ENCODE results near the gene TMEM79. TPM values are rescaled to one million over a fixed set of nuclear protein-coding genes. Genes with fewer than 3 reads are reported as not detected.

TMEM79 gene
- total and polyA plus RNA-seq, 2 of the 4 experiments (the other 2 are of a cell fraction), result 0.54 to 3.3 TPM

- Histone ChIP-seq H3K27ac (ENCODE audit: insufficient read depth, low read length) (no peak overlapping the region), H2AFZ (replicated peaks; ENCODE audit: low read length, poor library complexity) (no peak overlapping the region), H4K8ac (ENCODE audit: low read depth in 2 of 2, low read length in 2 of 2) (no peak overlapping the region), H3K4me2 (ENCODE audit: low read depth, low read length) (no peak overlapping the region), H2BK20ac (ENCODE audit: low read depth, low read length) (no peak overlapping the region), H2BK15ac (ENCODE audit: low read depth, low read length) (no peak overlapping the region), H3K18ac (ENCODE audit: low read depth, low read length) (no peak overlapping the region), H3K4ac (ENCODE audit: low read depth, low read length) (no peak overlapping the region), H4K5ac (ENCODE audit: low read depth, low read length) (no peak overlapping the region), H4K91ac (ENCODE audit: insufficient read depth, low read depth, low read length) (no peak overlapping the region), H3K36me3 (ENCODE audit: control insufficient read depth, insufficient read depth, low read length) (peaks cover 32% of the 10 kb centered on the region), H2BK5ac (ENCODE audit: low read depth, low read length, poor library complexity, severe bottlenecking) (no peak overlapping the region), H2AK5ac (ENCODE audit: low read depth, low read length) (no peak overlapping the region), H3K4me3 (ENCODE audit: insufficient read depth, low read depth, low read length) (no peak overlapping the region), H3K23ac (ENCODE audit: low read depth, low read length) (0 out of 2 replicates have a peak overlapping the region, but pooled peaks have one; percentile 10), H3K4me1 (ENCODE audit: control insufficient read depth, insufficient read depth, low read length) (peaks cover 2% of the 10 kb centered on the region; the same call in 1 of the 2 replicates), H2BK120ac (ENCODE audit: low read depth, low read length) (no peak overlapping the region), H3K9me1 (ENCODE audit: insufficient read depth, low read length) (no peaks in the 10 kb centered on the region), H3K9ac (ENCODE audit: low read depth, low read length) (no peak overlapping the region), H4K20me1 (ENCODE audit: insufficient read depth, low read length) (no peaks in the 10 kb centered on the region; the same call in none of the 2 replicates), H3K14ac (replicated peaks; ENCODE audit: low read depth, low read length) (no peak overlapping the region), H3K27me3 (ENCODE audit: control insufficient read depth, insufficient read depth, low read length) (peaks cover 12% of the 10 kb centered on the region; the same call in 1 of the 2 replicates), H3K56ac (ENCODE audit: extremely low read depth, insufficient read depth, low read length) (no peak overlapping the region), H3K79me1 (ENCODE audit: low read depth in 1 of 2, low read length in 2 of 2) (no peaks in the 10 kb centered on the region), H3K9me3 (ENCODE audit: control insufficient read depth, insufficient read depth, low read length) (no peaks in the 10 kb centered on the region), H2AK9ac (replicated peaks; ENCODE audit: low read depth, low read length, poor library complexity) (peak overlapping the region; percentile 37)
- ChIA-PET CTCF (no interaction called here), POLR2A (ENCODE audit: unreplicated experiment) (interaction anchor here (0.6 kb wide), 2 partner anchors 13 to 36 kb away, joined by 4 to 15 read pairs; partner anchors contain the start of gene SMG5)
- BruUV-seq (replicated peaks), result no TSS peak
- ATAC-seq (ENCODE audit: low read depth) (no peak), DNase-seq (no peak)
- 86% methylated on average over 1 of the region's 16 CpGs; no CpG with 5 or more reads in 1 of the 2 experiments for WGBS, 2 experiments (ENCODE audit: extremely low coverage in 2 of 2, insufficient read length in 1 of 2)
- TF ChIP-seq RFX5 (IDR thresholded peaks at IDR 0.05; ENCODE audit: low read depth, low read length), result no peak
- TF ChIP-seq MAFK (IDR thresholded peaks at IDR 0.05; ENCODE audit: low read depth, low read length), result no peak
- no peak for TF ChIP-seq USF2 (IDR thresholded peaks at IDR 0.05; ENCODE audit: low read depth, low read length)
- TF ChIP-seq CHD1 (IDR thresholded peaks at IDR 0.05; ENCODE audit: low read depth, low read length), result no peak
- no peak for TF ChIP-seq CEBPB (IDR thresholded peaks at IDR 0.05; ENCODE audit: low read depth, low read length)
- TF ChIP-seq NFE2L2 (IDR thresholded peaks at IDR 0.05; ENCODE audit: low read depth, low read length), result no peak
- TF ChIP-seq RAD21 (IDR thresholded peaks at IDR 0.05; ENCODE audit: low read length), result no peak
- no peak for TF ChIP-seq FOS (IDR thresholded peaks at IDR 0.05; ENCODE audit: low read depth, low read length)
- TF ChIP-seq MXI1 (IDR thresholded peaks at IDR 0.05; ENCODE audit: borderline replicate concordance, low read depth, low read length), result no peak
- TF ChIP-seq POLR2A (IDR thresholded peaks at IDR 0.05; ENCODE audit: low read depth, low read length), result no peak
- TF ChIP-seq, protein P1, sequence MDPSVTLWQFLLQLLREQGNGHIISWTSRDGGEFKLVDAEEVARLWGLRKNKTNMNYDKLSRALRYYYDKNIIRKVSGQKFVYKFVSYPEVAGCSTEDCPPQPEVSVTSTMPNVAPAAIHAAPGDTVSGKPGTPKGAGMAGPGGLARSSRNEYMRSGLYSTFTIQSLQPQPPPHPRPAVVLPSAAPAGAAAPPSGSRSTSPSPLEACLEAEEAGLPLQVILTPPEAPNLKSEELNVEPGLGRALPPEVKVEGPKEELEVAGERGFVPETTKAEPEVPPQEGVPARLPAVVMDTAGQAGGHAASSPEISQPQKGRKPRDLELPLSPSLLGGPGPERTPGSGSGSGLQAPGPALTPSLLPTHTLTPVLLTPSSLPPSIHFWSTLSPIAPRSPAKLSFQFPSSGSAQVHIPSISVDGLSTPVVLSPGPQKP (IDR thresholded peaks at IDR 0.05; ENCODE audit: borderline replicate concordance, low read depth, low read length), result no peak
- in situ Hi-C loops (cut with MboI; ENCODE audit: low sequenced_read_pairs) (no loop called here), dilution Hi-C loops (cut with HindIII; ENCODE audit: low sequenced_read_pairs, unreplicated experiment) (no loop called here), intact Hi-C loops (cut with micrococcal nuclease) (no loop called here)
These were observed 37.2 kb upstream of the TMEM79 start for GRCh38 chr1:156246781-156247459.

Measured in IMR-90 (cell line).